GM13977 (cell line): ENCODE measurements around the gene PRKCA.

ENCODE experiments used
- DNase-seq: peaks from one replicate; pipeline ENCODE4 v3.0.0; 2012; ENCODE audit warnings: low spot score
- CTCF ChIP-seq: IDR thresholded peaks from 2 replicates; pipeline ENCODE4 v1.5.1; 2012; ENCODE audit warnings: mild to moderate bottlenecking, control low read depth; ENCODE audit not compliant: insufficient read depth; ENCODE audit errors: extremely low read depth, missing control alignments
- in situ Hi-C: fragments of 300-500 bp; cut with MboI; formaldehyde crosslinking; loops from one replicate; pipeline ENCODE4 v1.12.0; 2022; ENCODE audit warnings: low sequenced_read_pairs, low pct_unique_long_range_greater_than_20kb, mixed read lengths, inconsistent platforms; ENCODE audit not compliant: unreplicated experiment

Gene PRKCA

GRCh38 chr17:66583112-66583748 is 280.8 kb downstream of the PRKCA start:
- in situ Hi-C loops: no loop called here
- no peak for TF ChIP-seq CTCF
- DNase-seq: no peak

GRCh38 chr17:66584927-66585326 is 282.5 kb downstream of the PRKCA start:
- in situ Hi-C loops: no loop called here
- TF ChIP-seq CTCF: no peak

GRCh38 chr17:66585472-66585871 is 283.1 kb downstream of the PRKCA start:
- in situ Hi-C loops: no loop called here
- no peak for TF ChIP-seq CTCF
- no peak for DNase-seq

More at GRCh38 chr17:66584927-66585326, 282.5 kb downstream of the PRKCA start:
- DNase-seq: no peak

- in situ Hi-C loops: no loop called here
- no peak for TF ChIP-seq CTCF
- DNase-seq: no peak
Measured at GRCh38 chr17:66589892-66590291, 287.5 kb downstream of the PRKCA start.

GRCh38 chr17:66593116-66593515 is 290.7 kb downstream of the PRKCA start:
- TF ChIP-seq CTCF: no peak
- DNase-seq: no peak
- in situ Hi-C loops: no loop called here

GRCh38 chr17:66595893-66596292 is 293.5 kb downstream of the PRKCA start:
- no peak for DNase-seq
- TF ChIP-seq CTCF: no peak
- in situ Hi-C loops: no loop called here
